SJCRH30 (cell line): ENCODE results near the gene RREB1. TPM values are rescaled to one million over a fixed set of nuclear protein-coding genes. Genes with fewer than 3 reads are reported as not detected.
A peak's percentile ranks its signal among the peaks of the same experiment; 100 is the strongest.

ENCODE experiments used
- DNase-seq, 2 experiments: peaks; one replicate each; pipeline ENCODE4 v3.0.0-alpha.2; 2015 to 2020
- H3K27ac ChIP-seq: fragments of 250-450 bp; sonication (Bioruptor Pico); 2 replicates; pipeline ENCODE4 v1.5.1; 2020; ENCODE audit warnings: mild to moderate bottlenecking, moderate library complexity
- H3K27me3 ChIP-seq: fragments of 250-450 bp; sonication (Bioruptor Pico); 2 replicates; pipeline ENCODE4 v1.5.1; 2020; ENCODE audit warnings: mild to moderate bottlenecking, moderate library complexity
- H3K36me3 ChIP-seq: fragments of 250-450 bp; sonication (Bioruptor Pico); 2 replicates; pipeline ENCODE4 v1.5.1; 2020; ENCODE audit warnings: mild to moderate bottlenecking, moderate library complexity
- H3K4me1 ChIP-seq: fragments of 250-450 bp; sonication (Bioruptor Pico); 2 replicates; pipeline ENCODE4 v1.5.1; 2020; ENCODE audit warnings: mild to moderate bottlenecking, moderate library complexity
- H3K4me3 ChIP-seq: fragments of 250-450 bp; sonication (Bioruptor Pico); 2 replicates; pipeline ENCODE4 v1.5.1; 2020; ENCODE audit warnings: mild to moderate bottlenecking, moderate library complexity
- H3K9me3 ChIP-seq: fragments of 250-450 bp; sonication (Bioruptor Pico); replicated peaks from 2 replicates; pipeline ENCODE4 v1.5.1; 2020; ENCODE audit warnings: mild to moderate bottlenecking, moderate library complexity
- total RNA-seq: library from RNA; depleted of rRNA; stranded (reverse); fragments of >200 nt; shearing (Covaris generic); gene quantifications from 2 replicates; pipeline ENCODE4 v1.2.3, GENCODE V29; 2014

RREB1 gene
- total RNA-seq, 1 experiment from 2014 or later: 12.3 TPM

DNA sequence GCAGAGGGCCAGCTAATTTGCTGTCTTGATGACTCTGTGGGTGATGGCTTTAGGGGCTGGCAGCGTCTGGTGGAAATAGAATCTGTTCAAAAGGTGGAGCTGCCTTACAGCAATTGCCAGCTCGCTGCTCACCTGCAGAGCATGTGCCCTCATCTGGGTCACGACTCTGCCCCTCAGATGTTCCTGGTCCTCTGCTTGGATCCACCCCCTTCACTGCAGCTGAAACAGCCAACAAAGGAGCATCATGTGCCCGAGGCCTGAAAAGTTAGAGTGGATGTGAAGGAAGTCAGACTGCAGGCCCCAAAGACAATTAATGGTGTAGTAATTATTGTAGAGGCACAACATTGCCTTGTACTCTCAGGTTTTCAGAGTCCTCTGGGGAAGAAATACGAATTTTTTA lies 19.9 kb downstream of the RREB1 start:
- Histone ChIP-seq H3K4me1 (no peaks in the 10 kb centered on the region), H3K4me3 (no peak overlapping the region), H3K27me3 (no peaks in the 10 kb centered on the region), H3K36me3 (no peaks in the 10 kb centered on the region), H3K9me3 (no peaks in the 10 kb centered on the region), H3K27ac (no peak overlapping the region)
- DNase-seq: no peak

GRCh38 chr6:7129360-7129759 lies 21.6 kb downstream of the RREB1 start:
- Histone ChIP-seq H3K9me3 (no peaks in the 10 kb centered on the region), H3K4me1 (no peaks in the 10 kb centered on the region), H3K4me3 (no peak overlapping the region), H3K36me3 (no peaks in the 10 kb centered on the region), H3K27me3 (no peaks in the 10 kb centered on the region), H3K27ac (no peak overlapping the region)
- DNase-seq: no peak

DNA sequence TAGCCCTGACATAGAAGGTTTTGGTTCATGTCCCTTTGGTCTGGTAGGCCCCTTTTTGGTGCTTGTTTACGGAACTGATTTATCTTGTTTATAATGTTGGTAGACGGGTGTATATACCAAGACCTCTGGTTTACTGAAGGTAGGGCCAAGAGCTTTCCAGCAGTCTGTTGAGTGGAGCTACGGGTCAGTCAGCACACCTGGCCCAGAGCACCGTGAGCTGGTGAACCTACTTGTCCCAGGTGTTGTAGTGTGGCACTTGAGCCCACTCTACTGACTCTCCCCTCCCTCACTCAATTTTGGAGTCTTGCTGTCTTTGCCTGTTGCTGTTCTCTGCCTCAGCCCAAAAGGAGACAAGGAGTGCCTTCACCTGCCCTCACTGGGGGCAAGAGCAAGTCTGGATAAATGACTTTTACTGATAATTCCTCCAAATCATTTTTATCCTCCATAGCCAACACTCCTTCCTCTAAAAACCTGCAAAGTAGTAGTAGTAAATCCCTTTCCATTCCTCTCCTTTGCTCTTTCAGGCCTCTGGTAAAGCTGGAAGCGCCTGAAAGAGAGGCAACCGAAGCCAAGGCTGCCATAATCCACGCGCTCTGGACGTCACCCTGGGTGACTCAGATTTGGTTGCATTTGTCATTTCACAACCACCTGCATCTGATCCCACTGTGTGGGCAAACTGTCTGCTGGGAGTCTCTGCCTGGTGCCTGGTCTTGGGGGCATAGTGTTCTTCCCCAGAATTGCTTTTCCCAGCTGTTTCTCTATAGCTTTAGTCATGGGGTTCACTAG lies 22.2 kb downstream of the RREB1 start:
- no peak overlapping the region for H3K4me3 ChIP-seq
- DNase-seq: no peak
- no peaks in the 10 kb centered on the region for H3K9me3 ChIP-seq
- no peaks in the 10 kb centered on the region for H3K36me3 ChIP-seq
- no peaks in the 10 kb centered on the region for H3K4me1 ChIP-seq
- no peak overlapping the region for H3K27ac ChIP-seq
- no peaks in the 10 kb centered on the region for H3K27me3 ChIP-seq

DNA sequence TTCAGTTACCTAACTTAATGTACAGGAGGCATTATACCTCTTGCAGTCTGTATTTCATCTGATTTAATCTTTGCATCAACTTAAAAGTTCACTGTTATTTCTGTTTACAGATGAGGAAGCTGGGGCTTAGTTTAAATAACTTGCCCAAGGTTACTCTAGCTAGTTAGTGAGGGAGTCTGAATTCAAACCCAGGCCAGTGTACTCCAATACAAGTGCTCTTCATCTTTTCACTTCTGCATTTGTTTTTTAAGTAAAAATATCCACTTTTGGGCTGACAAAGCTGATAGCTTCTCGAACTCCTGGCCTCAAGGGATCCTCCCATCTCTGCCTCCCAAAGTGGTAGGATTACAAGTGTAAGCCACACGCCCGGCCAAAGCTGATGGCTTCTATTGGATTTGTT lies 23.6 kb downstream of the RREB1 start:
- Histone ChIP-seq H3K4me1 (no peaks in the 10 kb centered on the region), H3K4me3 (no peak overlapping the region), H3K27ac (no peak overlapping the region), H3K27me3 (no peaks in the 10 kb centered on the region), H3K36me3 (no peaks in the 10 kb centered on the region), H3K9me3 (no peaks in the 10 kb centered on the region)
- DNase-seq: no peak

DNA sequence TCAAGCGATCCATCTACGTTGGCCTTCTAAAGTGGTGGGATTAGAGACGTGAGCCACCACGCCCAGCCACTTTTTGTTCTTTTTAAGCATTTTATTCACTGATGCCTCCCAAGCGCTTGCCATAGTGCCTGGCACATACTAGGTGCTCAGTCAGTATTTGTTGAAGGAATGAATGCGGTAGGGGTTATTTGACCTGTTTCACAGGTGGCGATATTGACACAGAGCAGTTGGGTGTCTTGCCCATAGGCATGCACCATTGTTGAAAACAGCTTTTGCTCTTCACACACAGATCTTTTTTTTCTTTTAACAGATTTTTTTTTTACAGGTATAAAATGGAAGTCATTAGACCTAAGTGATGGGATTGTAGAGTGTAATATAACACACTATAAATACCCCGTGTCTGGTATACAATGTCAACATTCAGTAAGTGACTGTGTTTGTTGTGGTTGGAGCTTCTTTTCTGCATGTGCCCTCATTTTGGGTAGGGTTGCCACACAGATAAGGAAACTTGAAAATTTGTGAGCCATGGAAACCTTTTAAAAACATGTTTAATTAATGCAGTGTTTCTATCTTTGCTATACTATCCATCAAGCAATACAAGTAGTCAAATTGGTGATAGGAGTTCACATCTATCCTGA lies 24.8 kb downstream of the RREB1 start:
- Histone ChIP-seq H3K4me3 (no peak overlapping the region), H3K4me1 (no peaks in the 10 kb centered on the region), H3K36me3 (no peaks in the 10 kb centered on the region), H3K27me3 (no peaks in the 10 kb centered on the region), H3K9me3 (no peaks in the 10 kb centered on the region), H3K27ac (no peak overlapping the region)
- DNase-seq: no peak

GRCh38 chr6:7134999-7135745 lies 27.4 kb downstream of the RREB1 start:
- Histone ChIP-seq H3K9me3 (no peaks in the 10 kb centered on the region), H3K27me3 (no peaks in the 10 kb centered on the region), H3K36me3 (no peaks in the 10 kb centered on the region), H3K4me1 (no peaks in the 10 kb centered on the region), H3K27ac (no peak overlapping the region), H3K4me3 (no peak overlapping the region)
- no peak for DNase-seq

GRCh38 chr6:7135755-7136154 lies 28.0 kb downstream of the RREB1 start:
- no peaks in the 10 kb centered on the region; the same call in 1 of the 2 replicates for H3K4me1 ChIP-seq
- H3K36me3 ChIP-seq: no peaks in the 10 kb centered on the region
- H3K9me3 ChIP-seq: no peaks in the 10 kb centered on the region
- H3K27ac ChIP-seq: no peak overlapping the region
- H3K4me3 ChIP-seq: no peak overlapping the region
- H3K27me3 ChIP-seq: no peaks in the 10 kb centered on the region
- no peak for DNase-seq

GRCh38 chr6:7136859-7137334 lies 29.1 kb downstream of the RREB1 start:
- Histone ChIP-seq H3K4me1 (no peaks in the 10 kb centered on the region; the same call in 1 of the 2 replicates), H3K27me3 (no peaks in the 10 kb centered on the region), H3K4me3 (no peak overlapping the region), H3K9me3 (no peaks in the 10 kb centered on the region), H3K36me3 (no peaks in the 10 kb centered on the region), H3K27ac (no peak overlapping the region)
- DNase-seq: no peak

DNA sequence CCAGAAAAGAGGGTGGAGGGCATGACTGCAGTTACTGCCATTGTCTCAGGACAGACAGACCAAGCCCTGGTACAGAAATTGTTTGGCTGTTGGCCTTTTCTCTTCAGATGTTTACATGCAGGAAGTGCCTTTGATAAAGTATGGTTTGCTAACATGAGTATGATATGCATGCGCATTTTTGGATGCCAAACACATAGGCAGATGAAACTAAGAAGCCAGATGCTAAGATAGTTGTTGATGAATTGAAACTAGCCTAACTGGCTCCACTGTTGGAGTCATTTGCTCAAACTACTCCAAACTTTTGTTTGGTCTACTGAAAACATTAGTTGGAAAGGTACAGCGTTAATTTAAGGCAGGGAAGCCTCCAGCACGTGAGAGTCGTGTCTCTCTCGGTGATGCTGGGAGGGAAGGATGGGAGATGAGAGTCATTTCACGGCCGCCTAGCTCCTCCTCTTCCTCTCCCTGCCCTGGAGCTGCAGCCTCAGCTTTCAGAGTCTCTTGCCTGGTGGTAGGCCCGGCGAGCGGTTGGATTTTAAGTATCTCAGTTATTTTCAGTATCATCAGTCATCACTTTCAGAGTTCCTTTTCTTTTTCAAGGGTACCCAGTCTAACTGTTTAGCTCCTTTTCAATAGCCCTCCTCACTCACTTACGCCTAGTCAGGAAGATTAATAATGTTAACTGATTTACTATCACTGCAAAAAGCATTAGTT lies 29.7 kb downstream of the RREB1 start:
- Histone ChIP-seq H3K27ac (no peak overlapping the region), H3K36me3 (no peaks in the 10 kb centered on the region), H3K27me3 (no peaks in the 10 kb centered on the region), H3K9me3 (no peaks in the 10 kb centered on the region), H3K4me1 (no peaks in the 10 kb centered on the region; the same call in 1 of the 2 replicates), H3K4me3 (no peak overlapping the region)
- DNase-seq: no peak

DNA sequence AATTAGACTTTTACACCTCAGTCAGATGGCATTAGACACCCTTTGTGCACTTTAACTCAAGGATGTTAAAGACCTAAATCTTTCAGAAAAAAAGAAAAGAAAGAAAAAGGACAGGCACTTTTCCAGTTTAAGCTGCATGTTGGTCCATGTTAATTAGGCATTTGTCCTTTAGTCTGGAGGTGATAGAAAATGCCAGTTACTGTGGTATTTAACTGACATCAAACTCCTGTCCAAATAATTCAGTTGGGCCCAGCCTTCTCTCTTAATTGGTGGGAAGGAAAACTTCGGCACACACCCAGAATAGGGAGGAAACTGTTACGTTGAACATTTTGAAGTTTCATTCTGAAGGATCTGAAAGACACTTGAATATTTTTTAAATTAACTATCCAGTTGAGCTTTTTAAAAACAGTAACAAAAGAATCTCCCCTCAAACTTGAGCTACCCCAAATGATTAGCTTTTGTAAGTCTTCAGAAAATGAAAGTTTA lies 30.3 kb downstream of the RREB1 start:
- Histone ChIP-seq H3K36me3 (no peaks in the 10 kb centered on the region), H3K9me3 (no peaks in the 10 kb centered on the region), H3K4me1 (peaks cover 2% of the 10 kb centered on the region), H3K27me3 (no peaks in the 10 kb centered on the region), H3K27ac (no peak overlapping the region), H3K4me3 (no peak overlapping the region)
- no peak for DNase-seq

GRCh38 chr6:7138921-7139358 lies 31.2 kb downstream of the RREB1 start:
- Histone ChIP-seq H3K4me1 (peaks cover 8% of the 10 kb centered on the region), H3K27ac (no peak overlapping the region), H3K27me3 (no peaks in the 10 kb centered on the region), H3K9me3 (no peaks in the 10 kb centered on the region), H3K36me3 (no peaks in the 10 kb centered on the region), H3K4me3 (no peak overlapping the region)
- no peak for DNase-seq

DNA sequence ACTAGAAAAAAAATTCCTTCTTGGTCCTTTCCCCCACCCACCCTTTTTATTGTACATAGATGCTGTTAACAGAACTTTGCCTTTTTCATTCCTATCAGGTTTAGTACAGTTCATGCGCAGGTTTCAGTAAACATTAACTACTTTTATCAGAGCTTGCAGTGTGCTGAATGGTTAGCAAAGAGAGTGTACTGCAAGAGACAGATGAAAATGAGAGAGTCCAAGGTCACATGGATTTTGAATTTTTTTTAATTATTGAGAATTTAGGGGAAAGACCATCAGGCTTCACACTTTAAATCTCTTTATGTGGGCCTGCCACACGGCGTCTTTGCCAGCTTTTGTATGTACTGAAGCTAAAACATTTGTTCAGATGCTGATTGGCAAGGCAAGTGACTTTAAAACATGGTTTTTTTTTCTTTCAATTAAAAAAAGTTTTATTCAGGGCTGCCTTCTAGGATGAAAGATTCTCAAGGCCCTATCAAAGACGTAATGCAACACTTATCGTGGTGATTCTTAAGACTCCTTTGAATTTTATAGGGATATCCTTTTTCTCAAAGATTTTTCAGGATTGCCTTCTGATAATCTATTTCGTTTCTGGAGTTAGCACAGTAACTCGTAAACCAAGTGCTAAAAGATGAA lies 32.2 kb downstream of the RREB1 start:
- H3K9me3 ChIP-seq: no peaks in the 10 kb centered on the region
- H3K36me3 ChIP-seq: no peaks in the 10 kb centered on the region
- H3K4me3 ChIP-seq: no peak overlapping the region
- H3K27me3 ChIP-seq: no peaks in the 10 kb centered on the region
- DNase-seq: no peak
- peaks cover 11% of the 10 kb centered on the region for H3K4me1 ChIP-seq
- no peak overlapping the region for H3K27ac ChIP-seq

DNA sequence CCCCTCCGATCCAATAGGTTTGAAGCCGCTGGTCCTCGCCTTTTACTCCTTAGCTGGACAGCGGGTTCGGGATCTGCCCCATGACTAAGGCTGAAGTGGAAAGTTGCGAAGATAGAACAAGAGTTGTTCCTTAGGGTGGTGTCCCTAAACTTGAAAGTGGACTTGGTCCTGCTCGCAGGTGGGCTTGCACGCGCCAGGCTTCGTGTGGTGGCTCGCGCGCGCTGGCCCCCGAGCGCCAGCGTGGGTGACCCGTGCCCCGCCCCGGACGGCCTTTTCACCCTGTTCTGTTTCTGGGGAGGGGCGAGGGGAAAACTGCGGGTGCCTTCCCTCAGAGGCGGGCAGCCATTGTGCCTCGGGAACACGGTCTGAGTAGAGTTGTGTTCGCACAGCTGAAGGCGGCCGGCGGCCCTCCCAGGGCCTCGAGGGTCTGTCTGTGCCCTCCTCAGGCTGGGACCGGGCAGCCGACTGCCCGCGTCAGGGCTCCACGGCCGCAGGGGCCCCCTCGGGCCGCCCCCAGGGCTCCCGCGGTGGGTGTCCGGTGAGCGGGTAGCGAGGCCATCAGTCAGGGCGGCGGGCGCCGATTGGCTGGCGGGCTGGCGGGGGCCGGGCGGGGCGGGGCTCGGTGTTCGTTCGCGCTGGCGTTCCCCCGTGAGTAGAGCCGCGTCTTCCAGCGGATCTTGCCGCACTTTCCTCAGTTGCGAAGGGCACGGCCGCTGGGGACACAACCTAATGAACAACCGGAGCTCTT lies 33.0 kb downstream of the RREB1 start:
- H3K27me3 ChIP-seq: no peaks in the 10 kb centered on the region
- H3K36me3 ChIP-seq: no peaks in the 10 kb centered on the region
- H3K27ac ChIP-seq: peak overlapping the region; percentile 88
- peak overlapping the region; percentile 66 for H3K4me3 ChIP-seq
- DNase-seq: peak; percentile 81 to 84
- peaks cover 11% of the 10 kb centered on the region for H3K4me1 ChIP-seq
- no peaks in the 10 kb centered on the region for H3K9me3 ChIP-seq
